Activated naive CD8-positive, alpha-beta T cell treated with anti-CD3 and anti-CD28 coated beads for 36 hours (primary cell): Measurements from ENCODE around the gene POLR2J2. TPM values are rescaled to one million over a fixed set of nuclear protein-coding genes. Genes with fewer than 3 reads are reported as not detected.
A peak's percentile ranks its signal among the peaks of the same experiment; 100 is the strongest.
"Not testable (repeated sequence)": the region's sequence is repeated elsewhere in the genome, so short reads cannot be mapped to it uniquely, and the experiment has no call there.

ENCODE experiments used
- DNase-seq: peaks from one replicate; pipeline ENCODE4 v3.0.0; 2021
- H3K27ac Mint-ChIP-seq: one replicate; pipeline ENCODE4 v1.8.0; 2022; ENCODE audit warnings: mild to moderate bottlenecking, moderate library complexity, mixed read lengths
- H3K27me3 Mint-ChIP-seq: one replicate; pipeline ENCODE4 v1.8.0; 2022; ENCODE audit warnings: mild to moderate bottlenecking, mixed read lengths
- H3K36me3 Mint-ChIP-seq: one replicate; pipeline ENCODE4 v1.8.0; 2021; ENCODE audit warnings: mild to moderate bottlenecking, mixed read lengths
- H3K4me1 Mint-ChIP-seq: one replicate; pipeline ENCODE4 v1.8.0; 2021; ENCODE audit warnings: mixed read lengths
- H3K4me3 Mint-ChIP-seq: one replicate; pipeline ENCODE4 v1.8.0; 2022; ENCODE audit warnings: mild to moderate bottlenecking, moderate library complexity, mixed read lengths
- H3K9me3 Mint-ChIP-seq: one replicate; pipeline ENCODE4 v1.8.0; 2022; ENCODE audit warnings: mixed read lengths
- total RNA-seq, 2 experiments: library from RNA; stranded (reverse); gene quantifications; one replicate each; pipeline ENCODE4 v1.2.3, GENCODE V29; 2021

The POLR2J2 gene
- total RNA-seq, 2 experiments from 2014 or later: 6.5 to 6.9 TPM

- H3K27ac Mint-ChIP-seq, H3K9me3 Mint-ChIP-seq, H3K4me3 Mint-ChIP-seq, H3K4me1 Mint-ChIP-seq, DNase-seq, H3K36me3 Mint-ChIP-seq, H3K27me3 Mint-ChIP-seq: not testable (repeated sequence)
Measured at GRCh38 chr7:102634299-102634698, 37.2 kb downstream of the POLR2J2 start.

GRCh38 chr7:102630622-102631021, 40.8 kb downstream of the POLR2J2 start:
- not testable (repeated sequence) for H3K9me3 Mint-ChIP-seq, H3K4me1 Mint-ChIP-seq, H3K36me3 Mint-ChIP-seq, DNase-seq, H3K4me3 Mint-ChIP-seq, H3K27me3 Mint-ChIP-seq, H3K27ac Mint-ChIP-seq

- not testable (repeated sequence) for H3K4me1 Mint-ChIP-seq, H3K36me3 Mint-ChIP-seq, DNase-seq, H3K27me3 Mint-ChIP-seq, H3K27ac Mint-ChIP-seq, H3K4me3 Mint-ChIP-seq, H3K9me3 Mint-ChIP-seq
Measured at GRCh38 chr7:102627271-102627904, 44.1 kb downstream of the POLR2J2 start.

- H3K36me3 Mint-ChIP-seq, DNase-seq, H3K4me3 Mint-ChIP-seq, H3K27ac Mint-ChIP-seq, H3K27me3 Mint-ChIP-seq, H3K4me1 Mint-ChIP-seq, H3K9me3 Mint-ChIP-seq: not testable (repeated sequence)
Measured at GRCh38 chr7:102618122-102618521, 53.3 kb downstream of the POLR2J2 start.

- peak; percentile 37 for DNase-seq
- not testable (repeated sequence) for H3K36me3 Mint-ChIP-seq, H3K9me3 Mint-ChIP-seq, H3K27me3 Mint-ChIP-seq, H3K4me1 Mint-ChIP-seq, H3K27ac Mint-ChIP-seq, H3K4me3 Mint-ChIP-seq
Measured at GRCh38 chr7:102616507-102617125, 54.8 kb downstream of the POLR2J2 start, which contains the start of gene RASA4. Gene RASA4 (minus strand): TSS chr7:102616756. CDS start chr7:102616689, 67 bp downstream.

Other genes starting within 250 kb of the POLR2J2 start
- gene ORAI2, start 238.1 kb downstream of the POLR2J2 start, total RNA-seq: 10 to 100 TPM; 41.4 to 46.2 TPM
- gene ALKBH4, start 206.8 kb downstream of the POLR2J2 start, total RNA-seq: 10 to 100 TPM in 1 of 2 experiments, 1 to 10 TPM in 1; 8.8 to 10.1 TPM
- 10 to 100 TPM; 20.1 to 20.7 TPM for gene LRWD1, start 206.7 kb downstream of the POLR2J2 start, total RNA-seq
- 10 to 100 TPM; 63.5 to 67.1 TPM for gene POLR2J, start 192.7 kb downstream of the POLR2J2 start, total RNA-seq
- 10 to 100 TPM; 23.6 to 25.2 TPM for gene RASA4B, start 153.9 kb downstream of the POLR2J2 start, total RNA-seq
- 1 to 10 TPM; 6.4 to 9.6 TPM for gene UPK3BL2, start 128.0 kb downstream of the POLR2J2 start, total RNA-seq
- not detected for gene SPDYE2, start 120.4 kb downstream of the POLR2J2 start, total RNA-seq
- 10 to 100 TPM; 19.7 to 23.3 TPM for gene POLR2J3, start 99.1 kb downstream of the POLR2J2 start, total RNA-seq
- 10 to 100 TPM; 53.7 to 54.2 TPM for gene RASA4, start 54.9 kb downstream of the POLR2J2 start, total RNA-seq
- 10 to 100 TPM; 14.1 to 19.4 TPM for gene UPK3BL1, start 28.9 kb downstream of the POLR2J2 start, total RNA-seq
- gene SPDYE2B, start 21.3 kb downstream of the POLR2J2 start, total RNA-seq: not detected
- gene FAM185A, start 77.3 kb upstream of the POLR2J2 start, total RNA-seq: 10 to 100 TPM; 10.0 to 10.2 TPM
- gene LRRC17, start 241.3 kb upstream of the POLR2J2 start, total RNA-seq: not detected